Fibroblast of villous mesenchyme (primary cell): ENCODE results near the gene QARS1. TPM values are rescaled to one million over a fixed set of nuclear protein-coding genes. Genes with fewer than 3 reads are reported as not detected.

Experiments used
- DNase-seq: peaks from one replicate; pipeline ENCODE4 v3.0.0-alpha.2; 2010; ENCODE audit warnings: low read depth
- H3K4me3 ChIP-seq: 2 replicates; pipeline ENCODE4 v1.5.1; 2011; ENCODE audit warnings: low read depth, mild to moderate bottlenecking, low read length
- total RNA-seq: library from RNA; depleted of rRNA; stranded (reverse); fragments of >200 nt; gene quantifications from 2 replicates; pipeline ENCODE4 v1.2.3, GENCODE V29; 2012
- TF ChIP-seq, protein P1 (sequence below): IDR thresholded peaks from 2 replicates; pipeline ENCODE4 v1.5.1; 2012; ENCODE audit warnings: low read depth, mild to moderate bottlenecking, low read length; ENCODE audit not compliant: insufficient read depth

QARS1 gene
- total RNA-seq, 1 donor: 215 TPM

DNA sequence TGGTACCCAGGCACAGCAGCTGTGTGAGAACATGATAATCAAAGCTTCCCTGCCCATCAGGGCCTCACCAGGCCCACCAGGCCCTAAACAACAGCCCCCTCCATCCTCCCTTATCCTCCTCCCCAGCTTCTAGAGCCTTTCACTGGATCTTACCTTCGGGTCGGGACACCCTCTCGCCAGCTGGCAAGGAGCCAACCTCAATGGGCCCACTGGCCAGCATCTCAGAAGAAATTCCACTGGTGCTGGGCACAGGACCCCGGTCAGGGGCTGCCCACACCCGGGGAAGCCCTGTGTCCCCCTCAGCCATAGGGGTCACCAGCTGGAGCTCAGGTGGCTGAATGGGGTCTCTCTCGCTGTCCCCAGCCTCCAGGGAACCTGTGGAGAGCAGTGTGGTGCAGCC lies 6.8 kb upstream of the QARS1 start:
- H3K4me3 ChIP-seq: no peak overlapping the region
- TF ChIP-seq, protein P1, sequence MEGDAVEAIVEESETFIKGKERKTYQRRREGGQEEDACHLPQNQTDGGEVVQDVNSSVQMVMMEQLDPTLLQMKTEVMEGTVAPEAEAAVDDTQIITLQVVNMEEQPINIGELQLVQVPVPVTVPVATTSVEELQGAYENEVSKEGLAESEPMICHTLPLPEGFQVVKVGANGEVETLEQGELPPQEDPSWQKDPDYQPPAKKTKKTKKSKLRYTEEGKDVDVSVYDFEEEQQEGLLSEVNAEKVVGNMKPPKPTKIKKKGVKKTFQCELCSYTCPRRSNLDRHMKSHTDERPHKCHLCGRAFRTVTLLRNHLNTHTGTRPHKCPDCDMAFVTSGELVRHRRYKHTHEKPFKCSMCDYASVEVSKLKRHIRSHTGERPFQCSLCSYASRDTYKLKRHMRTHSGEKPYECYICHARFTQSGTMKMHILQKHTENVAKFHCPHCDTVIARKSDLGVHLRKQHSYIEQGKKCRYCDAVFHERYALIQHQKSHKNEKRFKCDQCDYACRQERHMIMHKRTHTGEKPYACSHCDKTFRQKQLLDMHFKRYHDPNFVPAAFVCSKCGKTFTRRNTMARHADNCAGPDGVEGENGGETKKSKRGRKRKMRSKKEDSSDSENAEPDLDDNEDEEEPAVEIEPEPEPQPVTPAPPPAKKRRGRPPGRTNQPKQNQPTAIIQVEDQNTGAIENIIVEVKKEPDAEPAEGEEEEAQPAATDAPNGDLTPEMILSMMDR: no peak
- no peak for DNase-seq

GRCh38 chr3:49110780-49111179 lies 6.2 kb upstream of the QARS1 start:
- no peak for DNase-seq
- no peak overlapping the region for H3K4me3 ChIP-seq
- TF ChIP-seq, protein P1: no peak

DNA sequence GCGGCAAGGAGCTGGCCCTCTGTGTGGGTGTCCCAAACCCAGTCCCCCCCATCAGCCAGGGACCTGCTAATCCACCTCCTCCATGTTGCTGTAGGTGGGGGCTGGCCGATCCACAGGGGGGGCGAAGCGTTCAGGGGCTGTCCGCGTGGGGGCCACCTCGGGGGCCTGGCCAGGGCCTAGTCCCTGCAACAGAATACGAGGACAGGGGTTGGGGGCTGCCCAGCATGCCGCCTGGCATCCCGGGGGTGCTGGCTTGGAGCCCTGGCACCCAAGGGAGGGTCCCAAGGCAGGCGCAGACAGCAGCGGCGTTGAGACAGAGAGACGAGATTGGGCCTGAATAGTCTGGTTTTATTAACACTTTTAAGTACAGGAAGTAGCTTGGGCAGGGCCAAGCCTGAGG lies 3.8 kb upstream of the QARS1 start:
- TF ChIP-seq, protein P1: no peak
- no peak for DNase-seq
- no peak overlapping the region for H3K4me3 ChIP-seq

DNA sequence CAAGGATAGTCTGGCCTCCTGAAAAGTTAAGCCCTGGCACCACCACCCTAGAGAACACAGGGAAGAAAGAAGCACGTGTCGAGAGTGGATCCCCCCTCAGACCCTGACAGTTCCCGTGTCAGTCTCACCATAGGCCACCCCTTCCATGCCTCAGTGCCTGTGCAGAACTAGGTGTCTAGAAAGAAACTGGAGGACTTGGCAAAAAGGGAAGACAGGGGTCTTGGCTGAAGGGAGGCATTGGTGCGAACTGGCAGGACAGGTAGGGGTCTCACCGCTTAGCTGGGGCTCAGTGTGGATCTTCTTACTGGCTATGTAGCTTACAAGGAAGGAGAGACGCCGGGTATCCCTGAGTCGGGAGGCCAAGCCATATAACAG lies 518 bp downstream of the QARS1 start:
- TF ChIP-seq, protein P1: no peak
- peak overlapping the region; percentile 76 for H3K4me3 ChIP-seq
- no peak for DNase-seq

DNA sequence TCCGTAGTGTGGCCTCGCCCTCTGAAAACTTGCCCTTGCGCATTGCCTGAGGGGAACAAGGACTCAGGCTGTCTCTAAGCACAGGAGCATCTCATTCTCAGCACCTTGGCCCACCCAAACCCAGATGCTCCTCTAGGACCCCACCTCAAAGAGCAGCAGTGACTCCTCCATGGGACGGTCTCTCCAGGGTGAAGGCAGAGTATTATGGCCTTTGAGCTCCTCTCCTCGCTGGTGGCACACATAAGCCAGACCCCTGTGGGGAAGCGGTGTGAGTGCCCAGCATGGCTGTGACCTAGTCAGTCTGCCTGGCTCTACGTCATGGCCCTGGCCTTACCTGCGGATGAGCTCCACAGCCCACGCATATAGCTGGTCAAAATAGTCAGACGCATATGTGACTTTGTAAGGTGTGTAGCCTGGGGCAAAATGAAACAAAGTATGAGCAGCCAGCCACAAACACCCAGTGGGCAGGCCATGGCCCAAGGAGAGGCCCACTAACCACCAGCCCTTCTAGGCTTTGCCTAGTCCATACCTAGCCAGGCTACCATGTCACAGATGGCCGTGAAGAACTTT lies 4.4 kb downstream of the QARS1 start:
- H3K4me3 ChIP-seq: no peak overlapping the region
- no peak for DNase-seq
- TF ChIP-seq, protein P1: no peak

DNA sequence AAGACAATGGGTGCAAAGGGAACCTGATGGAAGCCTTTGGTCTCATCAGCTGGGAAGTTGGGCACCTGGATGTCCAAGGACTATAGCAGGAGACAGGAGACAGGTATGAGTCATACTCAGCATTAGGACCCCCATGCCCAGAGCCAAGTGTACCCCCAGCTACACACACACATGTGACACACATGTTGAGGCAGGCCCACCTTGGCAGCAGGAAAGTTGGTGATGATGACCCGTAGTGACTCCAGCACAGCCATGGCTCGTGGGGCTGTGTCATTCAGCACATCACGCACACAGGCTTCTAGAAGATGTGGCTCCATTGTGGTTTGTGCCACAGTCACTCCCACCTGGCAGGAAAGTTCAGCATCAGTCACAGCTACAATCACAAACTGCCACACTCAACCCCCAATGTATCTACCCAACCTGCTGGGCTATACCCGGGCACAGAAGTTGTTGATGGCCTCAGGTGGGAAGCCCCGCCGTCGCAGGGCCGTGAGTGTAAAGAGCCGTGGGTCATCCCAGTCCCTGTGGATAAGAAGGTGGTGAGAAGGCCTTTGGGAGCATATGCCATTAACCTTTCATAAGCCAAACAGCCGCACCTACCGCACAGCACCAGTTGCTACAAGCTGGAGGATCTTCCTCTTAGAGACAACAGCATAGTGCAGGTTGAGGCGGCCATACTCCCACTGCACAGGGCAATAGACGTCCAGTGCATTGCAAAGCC lies 5.5 kb downstream of the QARS1 start:
- H3K4me3 ChIP-seq: no peak overlapping the region
- DNase-seq: no peak

More for the DNA sequence above, 5.5 kb downstream of the QARS1 start:
- TF ChIP-seq, protein P1: no peak
